ENCODE results near the gene HFM1.

- TF ChIP-seq CTCF (IDR thresholded peaks at IDR 0.05; ENCODE audit: low read depth, low read length, poor library complexity, severe bottlenecking) (no peak), EZH2phosphoT487 (IDR thresholded peaks at IDR 0.05; ENCODE audit: borderline replicate concordance, low read length) (no peak)
These were observed 2.2 kb upstream of the HFM1 start for GRCh38 chr1:91406773-91407389.

Measured in DOHH2 (cell line).